T-cell (primary cell): ENCODE measurements around the gene FANCC. TPM values are rescaled to one million over a fixed set of nuclear protein-coding genes. Genes with fewer than 3 reads are reported as not detected.

Experiments
- ATAC-seq, 4 experiments: fragments of 200-7000 bp in 3 of 4; fragments of 150-1000 bp in 1 of 4; cut with Tn5 transposase; replicated peaks in 1 of 4; 1 replicate in 3 of 4; 2 replicates in 1 of 4; pipeline ENCODE4 v1.10.0; 2021; ENCODE audit warnings: moderate library complexity in 3 of 4, mild to moderate bottlenecking in 2 of 4, moderate number of reproducible peaks in 1 of 4
- CTCF ChIA-PET, 2 donors: fragments of 300-600 bp; sonication (Branson Sonifier 250); formaldehyde crosslinking; loops; one replicate each; lab custom pipeline; 2022; ENCODE audit warnings: antibody characterized with exemption in 2 of 2; lab: Charles Lee
- POLR2A ChIA-PET, 2 donors: fragments of 300-600 bp; sonication (Branson Sonifier 250); formaldehyde crosslinking; loops; one replicate each; lab custom pipeline; 2022; ENCODE audit warnings: antibody characterized with exemption in 2 of 2; lab: Charles Lee
- DNase-seq, 35 experiments: peaks; one replicate each; pipeline versions ENCODE4 v3.0.0 to v3.0.0-alpha.2; 2013 to 2023
- H3K27ac ChIP-seq: one replicate; pipeline ENCODE4 v1.5.1; 2013; ENCODE audit warnings: low read length
- H3K27me3 ChIP-seq, 2 experiments: replicated peaks in 1 of 2; 1 replicate in 1 of 2; 2 replicates in 1 of 2; pipeline versions ENCODE4 v1.6.1 to v1.7.0; 2013; ENCODE audit warnings: low read length in 1 of 2, mixed read lengths in 1 of 2; ENCODE audit not compliant: control insufficient read depth in 2 of 2, insufficient read depth in 2 of 2; ENCODE audit errors: extremely low read depth in 1 of 2
- H3K36me3 ChIP-seq, 2 donors: 1 replicate in 1 of 2; 2 replicates in 1 of 2; pipeline versions ENCODE4 v1.6.1 to v1.7.0; 2013; ENCODE audit warnings: low read length in 1 of 2; ENCODE audit not compliant: control insufficient read depth in 2 of 2, insufficient read depth in 1 of 2; ENCODE audit errors: extremely low read depth in 1 of 2
- H3K4me1 ChIP-seq, 2 experiments: 1 replicate in 1 of 2; 2 replicates in 1 of 2; pipeline versions ENCODE4 v1.6.1 to v1.7.0; 2013; ENCODE audit warnings: low read length in 2 of 2, mixed read lengths in 1 of 2; ENCODE audit not compliant: insufficient read depth in 2 of 2, control insufficient read depth in 1 of 2; ENCODE audit errors: extremely low read depth in 1 of 2
- H3K4me3 ChIP-seq, 2 donors: 1 replicate in 1 of 2; 2 replicates in 1 of 2; pipeline versions ENCODE4 v1.5.1 to v1.7.0; 2013; ENCODE audit warnings: mild to moderate bottlenecking in 2 of 2, low read length in 1 of 2, moderate library complexity in 1 of 2; ENCODE audit not compliant: control insufficient read depth in 1 of 2; ENCODE audit errors: extremely low read depth in 1 of 2
- H3K9me3 ChIP-seq: 2 replicates; pipeline ENCODE4 v1.7.0; 2013
- H3K27ac Mint-ChIP-seq, 2 donors: one replicate each; pipeline ENCODE4 v1.8.0; 2020 to 2021; ENCODE audit warnings: mild to moderate bottlenecking in 2 of 2, mixed read lengths in 2 of 2
- H3K27me3 Mint-ChIP-seq, 2 donors: one replicate each; pipeline ENCODE4 v1.8.0; 2021 to 2022; ENCODE audit warnings: mixed read lengths in 2 of 2
- H3K36me3 Mint-ChIP-seq: one replicate; pipeline ENCODE4 v1.8.0; 2021; ENCODE audit warnings: mixed read lengths
- H3K4me1 Mint-ChIP-seq, 3 donors: one replicate each; pipeline ENCODE4 v1.8.0; 2020 to 2022; ENCODE audit warnings: mixed read lengths in 3 of 3, mild to moderate bottlenecking in 1 of 3
- H3K4me3 Mint-ChIP-seq, 3 donors: one replicate each; pipeline ENCODE4 v1.8.0; 2020 to 2022; ENCODE audit warnings: mild to moderate bottlenecking in 3 of 3, mixed read lengths in 3 of 3, moderate library complexity in 3 of 3
- H3K9me3 Mint-ChIP-seq, 3 donors: one replicate each; pipeline ENCODE4 v1.8.0; 2020 to 2022; ENCODE audit warnings: mixed read lengths in 3 of 3
- WGBS: methylation state at CpG from one replicate; pipeline ENCODE4 v1.1.5; 2013; ENCODE audit warnings: missing lambda C conversion rate; ENCODE audit not compliant: insufficient coverage; 5-methylcytosine and 5-hydroxymethylcytosine counted together
- total RNA-seq, 35 experiments: library from RNA in 6 of 35; stranded (reverse) in 6 of 35; fragments of 120-200 nt in 1 of 35; gene quantifications; one replicate each; pipeline versions ENCODE4 v1.2.1 to v1.2.4 and lab custom pipeline; 2013 to 2026

FANCC gene
- total RNA-seq, 5 donors from 2014 or later (not counting 1 experiment from before 2014, with no cell fraction given) = 4.2 to 11.6 (median 4.8) TPM

DNA sequence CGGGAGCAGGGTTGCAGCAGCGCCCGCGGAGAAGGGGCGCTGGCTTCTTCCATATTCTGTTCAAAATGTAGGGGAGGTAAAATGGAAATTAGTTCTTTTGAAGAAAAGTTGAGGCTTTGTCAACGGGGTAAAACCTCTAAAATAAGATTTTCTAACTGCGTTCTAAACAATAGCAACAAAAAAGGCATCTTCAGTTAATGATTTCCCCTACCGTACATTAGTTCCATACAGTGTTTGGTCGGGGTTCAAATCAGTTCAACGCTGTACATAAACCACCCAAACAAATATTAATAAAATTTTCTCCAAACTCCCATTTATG is 343 bp upstream of the FANCC start:
- Histone ChIP-seq H3K9me3 (no peaks in the 10 kb centered on the region), H3K27me3 (peaks cover 0 to 5% of the 10 kb centered on the region in 2 experiments), H3K36me3 (no peaks in the 10 kb centered on the region), H3K4me3 (peak overlapping the region; percentile 77 to 99), H3K4me1 (peaks cover 0 to 11% of the 10 kb centered on the region in 2 experiments), H3K27ac (peak overlapping the region; percentile 44)
- peak overlapping the region; percentile 85 to 90 for H3K27ac Mint-ChIP-seq
- H3K9me3 Mint-ChIP-seq = no peaks in the 10 kb centered on the region
- POLR2A ChIA-PET = no interaction called here
- peak overlapping the region; percentile 92 to 93 (median 93) for H3K4me3 Mint-ChIP-seq
- H3K27me3 Mint-ChIP-seq = peaks cover 2 to 5% of the 10 kb centered on the region in 2 donors
- no peak for ATAC-seq
- CTCF ChIA-PET = no interaction called here
- H3K36me3 Mint-ChIP-seq = no peaks in the 10 kb centered on the region
- no peak for DNase-seq
- 14% methylated on average over 7 of the region's 10 CpGs for WGBS
- peaks cover 15 to 23% (median 18%) of the 10 kb centered on the region in 3 donors for H3K4me1 Mint-ChIP-seq

- Mint-ChIP-seq H3K4me1 (peaks cover 17 to 30% (median 19%) of the 10 kb centered on the region in 3 donors), H3K36me3 (no peaks in the 10 kb centered on the region), H3K27me3 (peaks cover 6 to 11% of the 10 kb centered on the region in 2 donors), H3K9me3 (no peaks in the 10 kb centered on the region), H3K4me3 (peak overlapping the region; percentile 92 to 93 (median 93)), H3K27ac (peak overlapping the region in 1 of 2 donors; percentile 73)
- CTCF ChIA-PET = no interaction called here
- POLR2A ChIA-PET = interaction anchor here in 1 of 2 donors (0.6 kb wide), 1 partner anchor 353 kb away, joined by 5 read pairs; no protein-coding TSS in a partner anchor
- Histone ChIP-seq H3K36me3 (no peaks in the 10 kb centered on the region), H3K9me3 (no peaks in the 10 kb centered on the region), H3K4me3 (peak overlapping the region; percentile 33 to 99), H3K27me3 (peaks cover 0 to 8% of the 10 kb centered on the region in 2 experiments), H3K27ac (no peak overlapping the region), H3K4me1 (peaks cover 0 to 12% of the 10 kb centered on the region in 2 experiments)
- DNase-seq (peak in 3 of 35 experiments; percentile 7 to 18 (median 13)), ATAC-seq (peak; percentile 14 to 41 (median 28))
- 2% methylated on average over 12 of the region's 22 CpGs for WGBS
Measured at GRCh38 chr9:95316794-95317118, 753 bp downstream of the FANCC start.

DNA sequence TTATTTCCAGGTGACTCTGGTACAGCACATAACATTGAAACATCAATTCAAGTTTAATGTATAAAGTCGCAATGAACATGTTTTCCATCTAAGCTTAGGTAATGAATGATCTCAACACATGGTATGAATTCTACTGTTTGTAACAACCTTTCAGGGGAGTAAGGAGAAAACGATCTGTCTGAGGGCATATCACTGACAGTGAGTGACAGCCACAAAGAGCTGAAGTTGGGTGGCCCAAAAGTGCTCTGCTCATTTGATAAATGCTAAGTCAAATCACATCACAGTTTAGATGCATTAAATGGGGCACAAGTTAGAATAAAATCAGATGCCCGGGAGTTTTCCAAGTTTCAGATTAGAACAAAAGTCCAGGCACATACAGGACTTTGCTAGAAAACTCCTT is 1.2 kb downstream of the FANCC start:
- Mint-ChIP-seq H3K4me1 (peaks cover 17 to 30% (median 19%) of the 10 kb centered on the region in 3 donors), H3K27me3 (peaks cover 6 to 11% of the 10 kb centered on the region in 2 donors), H3K4me3 (peak overlapping the region; percentile 92 to 93 (median 93)), H3K27ac (peak overlapping the region in 1 of 2 donors; percentile 73), H3K9me3 (no peaks in the 10 kb centered on the region), H3K36me3 (no peaks in the 10 kb centered on the region)
- Histone ChIP-seq H3K27me3 (peaks cover 0 to 8% of the 10 kb centered on the region in 2 experiments), H3K36me3 (no peaks in the 10 kb centered on the region), H3K27ac (no peak overlapping the region), H3K4me1 (peaks cover 0 to 12% of the 10 kb centered on the region in 2 experiments), H3K9me3 (no peaks in the 10 kb centered on the region), H3K4me3 (peak overlapping the region in 1 of 2 donors; percentile 99)
- no peak for ATAC-seq
- no CpG with 5 or more reads among the region's 3 CpGs for WGBS
- ChIA-PET POLR2A (interaction anchor here in 1 of 2 donors (0.6 kb wide), 1 partner anchor 353 kb away, joined by 5 read pairs; no protein-coding TSS in a partner anchor), CTCF (no interaction called here)
- peak in 1 of 35 experiments; percentile 8 for DNase-seq

DNA sequence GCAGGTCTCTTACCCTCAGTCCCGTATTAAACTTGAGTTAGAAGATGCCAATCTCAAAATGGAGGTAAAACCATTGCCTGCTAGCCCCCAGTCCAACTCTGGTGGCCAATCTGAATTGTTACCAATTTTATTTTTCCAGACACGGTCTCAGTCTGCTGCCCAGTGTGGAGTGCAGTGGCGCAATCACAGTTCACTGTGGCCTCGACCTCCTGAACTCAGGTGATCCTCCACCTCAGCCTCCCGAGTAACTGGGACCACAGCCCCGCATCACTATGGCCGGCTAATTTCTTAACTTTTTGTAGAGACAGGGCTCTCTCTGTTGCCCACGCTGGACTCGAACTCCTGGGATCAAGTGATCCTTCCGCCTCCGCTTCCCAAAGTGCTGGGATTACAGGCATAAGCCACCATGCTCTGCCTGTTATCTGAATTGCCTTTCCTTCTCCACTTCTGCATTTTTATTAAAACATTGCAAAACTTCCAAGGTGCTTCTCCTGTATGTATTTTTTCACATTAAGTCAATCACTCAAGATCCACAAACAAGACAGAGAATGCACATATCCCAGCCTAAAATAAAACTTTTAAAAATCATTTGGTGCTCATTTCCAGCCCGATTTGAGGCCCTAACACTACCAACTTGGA is 2.3 kb downstream of the FANCC start:
- Mint-ChIP-seq H3K9me3 (no peaks in the 10 kb centered on the region), H3K4me1 (peaks cover 17 to 30% (median 19%) of the 10 kb centered on the region in 3 donors), H3K27ac (no peak overlapping the region), H3K36me3 (no peaks in the 10 kb centered on the region), H3K27me3 (peaks cover 8 to 11% of the 10 kb centered on the region in 2 donors), H3K4me3 (no peak overlapping the region)
- Histone ChIP-seq H3K4me3 (no peak overlapping the region), H3K27me3 (peaks cover 0 to 8% of the 10 kb centered on the region in 2 experiments), H3K36me3 (no peaks in the 10 kb centered on the region), H3K27ac (no peak overlapping the region), H3K9me3 (no peaks in the 10 kb centered on the region), H3K4me1 (peaks cover 0 to 12% of the 10 kb centered on the region in 2 experiments)
- DNase-seq (no peak), ATAC-seq (no peak)
- ChIA-PET POLR2A (no interaction called here), CTCF (interaction anchor here in 1 of 2 donors (0.5 kb wide), 1 partner anchor 61 kb away, joined by 3 read pairs; no protein-coding TSS in a partner anchor)
- WGBS = 98% methylated on average over 9 of the region's 12 CpGs

DNA sequence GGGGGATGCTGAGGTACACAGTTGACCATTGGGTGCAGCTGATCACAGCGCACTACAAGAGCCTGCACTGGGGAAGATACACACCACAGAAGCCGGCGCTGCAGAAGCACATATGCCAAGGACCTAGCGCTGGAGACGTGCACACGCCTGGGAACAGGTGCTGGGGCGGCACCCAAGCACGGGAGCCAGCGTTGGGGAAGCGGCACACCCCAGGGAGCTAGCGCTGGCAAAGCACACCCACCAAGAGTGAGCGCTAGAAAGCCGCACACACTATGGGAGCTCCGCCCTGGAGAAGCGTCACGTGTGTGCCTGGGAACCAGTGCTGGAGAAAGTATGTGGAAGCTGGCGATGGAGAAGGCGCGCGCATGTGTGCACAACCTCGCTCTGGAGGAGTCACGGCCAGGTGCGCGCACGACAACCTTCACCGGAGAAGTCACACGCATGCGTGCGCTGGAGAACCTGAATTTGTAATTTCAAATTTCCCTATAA is 4.5 kb downstream of the FANCC start:
- no peak overlapping the region for H3K27ac ChIP-seq
- no peaks in the 10 kb centered on the region for H3K9me3 ChIP-seq
- peaks cover 0 to 12% of the 10 kb centered on the region in 2 experiments for H3K4me1 ChIP-seq
- no peak overlapping the region for H3K27ac Mint-ChIP-seq
- peaks cover 0 to 8% of the 10 kb centered on the region in 2 experiments for H3K27me3 ChIP-seq
- H3K9me3 Mint-ChIP-seq = no peaks in the 10 kb centered on the region
- H3K36me3 ChIP-seq = no peaks in the 10 kb centered on the region
- peaks cover 8 to 11% of the 10 kb centered on the region in 2 donors for H3K27me3 Mint-ChIP-seq
- POLR2A ChIA-PET = no interaction called here
- 67% methylated on average over 18 of the region's 29 CpGs for WGBS
- CTCF ChIA-PET = no interaction called here
- peaks cover 17 to 30% (median 18%) of the 10 kb centered on the region in 3 donors for H3K4me1 Mint-ChIP-seq
- H3K4me3 Mint-ChIP-seq = peak overlapping the region; percentile 25 to 59 (median 28)
- ATAC-seq = no peak
- peak overlapping the region; percentile 10 to 46 for H3K4me3 ChIP-seq
- DNase-seq = no peak
- no peaks in the 10 kb centered on the region for H3K36me3 Mint-ChIP-seq

DNA sequence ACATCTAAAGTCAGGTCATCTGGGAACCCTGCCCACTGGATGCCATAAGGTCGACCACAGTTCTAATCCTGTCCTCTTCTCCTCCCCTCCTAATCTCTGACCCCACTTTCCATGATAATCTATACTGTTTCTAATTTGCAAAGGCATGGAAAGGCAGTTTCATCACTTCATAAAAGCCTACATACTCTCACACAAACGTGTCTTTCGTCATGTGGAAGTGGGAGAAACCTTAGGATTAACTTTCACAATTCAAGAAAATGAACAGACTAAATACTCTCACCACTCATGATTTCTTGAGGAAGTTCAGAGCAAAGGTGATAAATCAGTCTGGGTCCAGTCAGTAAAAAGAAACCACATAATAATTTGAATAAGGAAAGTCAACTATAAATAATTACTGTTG is 5.5 kb downstream of the FANCC start:
- Mint-ChIP-seq H3K4me3 (no peak overlapping the region), H3K27ac (no peak overlapping the region), H3K9me3 (no peaks in the 10 kb centered on the region), H3K27me3 (peaks cover 8 to 11% of the 10 kb centered on the region in 2 donors), H3K4me1 (peaks cover 15 to 26% (median 16%) of the 10 kb centered on the region in 3 donors), H3K36me3 (no peaks in the 10 kb centered on the region)
- DNase-seq (no peak), ATAC-seq (no peak)
- H3K27me3 ChIP-seq = peaks cover 0 to 8% of the 10 kb centered on the region in 2 experiments
- H3K4me3 ChIP-seq = no peak overlapping the region
- no peaks in the 10 kb centered on the region for H3K9me3 ChIP-seq
- H3K36me3 ChIP-seq = no peaks in the 10 kb centered on the region
- ChIA-PET CTCF (no interaction called here), POLR2A (no interaction called here)
- WGBS = 0% methylated on average over 1 of the region's 3 CpGs
- H3K27ac ChIP-seq = no peak overlapping the region
- H3K4me1 ChIP-seq = peaks cover 0 to 12% of the 10 kb centered on the region in 2 experiments
